ENCODE data around the gene GOT2. TPM values are rescaled to one million over a fixed set of nuclear protein-coding genes. Genes with fewer than 3 reads are reported as not detected.
A peak's percentile ranks its signal among the peaks of the same experiment; 100 is the strongest.
"Not testable (repeated sequence)": the region's sequence is repeated elsewhere in the genome, so short reads cannot be mapped to it uniquely, and the experiment has no call there.

Gene GOT2
- total RNA-seq, 4 donors from 2014 or later, result 37.3 to 134 (median 103) TPM

DNA sequence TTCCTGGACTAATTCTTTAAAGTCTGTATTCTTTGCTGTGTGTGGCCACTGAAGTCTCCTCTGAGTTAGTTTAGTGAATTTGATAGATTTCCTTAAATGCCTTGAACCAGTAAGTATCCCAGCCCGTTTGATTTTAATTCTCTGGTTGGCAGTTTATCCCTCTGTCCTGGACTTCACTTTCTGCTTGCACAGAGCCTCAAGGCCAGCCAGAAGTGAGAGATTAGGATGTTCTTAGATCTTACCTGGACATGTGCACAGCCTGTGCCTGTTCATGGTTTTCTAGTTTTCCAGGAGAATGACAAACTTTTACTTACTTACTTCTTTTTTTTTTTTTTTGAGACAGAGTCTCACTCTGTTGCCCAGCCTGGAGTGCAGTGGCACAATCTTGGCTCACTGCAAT is 38.7 kb downstream of the GOT2 start:
- TF ChIP-seq POLR2AphosphoS5 (IDR thresholded peaks at IDR 0.05) (no peak), CTCF (IDR thresholded peaks at IDR 0.05) (no peak), EP300 (IDR thresholded peaks at IDR 0.05) (no peak), POLR2A (IDR thresholded peaks at IDR 0.05) (no peak)
- no peak overlapping the region for H3K4me3 ChIP-seq

GRCh38 chr16:58692450-58692849 is 41.7 kb downstream of the GOT2 start:
- no peaks in the 10 kb centered on the region for H3K4me1 ChIP-seq
- no peak overlapping the region for H3K27ac ChIP-seq
- no peaks in the 10 kb centered on the region for H3K9me3 ChIP-seq
- no peak overlapping the region for H3K4me3 ChIP-seq
- no peaks in the 10 kb centered on the region for H3K36me3 ChIP-seq
- WGBS, 2 donors (ENCODE audit: low coverage in 1 of 2), result 78 to 100% methylated on average over 1 of the region's 1 CpG
- no peak for ATAC-seq
- TF ChIP-seq EP300 (IDR thresholded peaks at IDR 0.05), result no peak
- TF ChIP-seq POLR2AphosphoS5 (IDR thresholded peaks at IDR 0.05), result no peak
- TF ChIP-seq POLR2A (IDR thresholded peaks at IDR 0.05), result no peak
- no peak for TF ChIP-seq CTCF (IDR thresholded peaks at IDR 0.05)
- H3K27me3 ChIP-seq, result no peaks in the 10 kb centered on the region

More for the DNA sequence above, 38.7 kb downstream of the GOT2 start:
- 65% methylated on average over 1 of the region's 1 CpG; no CpG with 5 or more reads in 1 of the 2 donors for WGBS, 2 donors (ENCODE audit: low coverage in 1 of 2)
- no peaks in the 10 kb centered on the region for H3K36me3 ChIP-seq
- ATAC-seq, result no peak
- H3K27ac ChIP-seq, result no peak overlapping the region
- no peaks in the 10 kb centered on the region for H3K9me3 ChIP-seq
- peaks cover 0 to 7% (median 0%) of the 10 kb centered on the region in 3 donors for H3K4me1 ChIP-seq
- H3K27me3 ChIP-seq, result no peaks in the 10 kb centered on the region

DNA sequence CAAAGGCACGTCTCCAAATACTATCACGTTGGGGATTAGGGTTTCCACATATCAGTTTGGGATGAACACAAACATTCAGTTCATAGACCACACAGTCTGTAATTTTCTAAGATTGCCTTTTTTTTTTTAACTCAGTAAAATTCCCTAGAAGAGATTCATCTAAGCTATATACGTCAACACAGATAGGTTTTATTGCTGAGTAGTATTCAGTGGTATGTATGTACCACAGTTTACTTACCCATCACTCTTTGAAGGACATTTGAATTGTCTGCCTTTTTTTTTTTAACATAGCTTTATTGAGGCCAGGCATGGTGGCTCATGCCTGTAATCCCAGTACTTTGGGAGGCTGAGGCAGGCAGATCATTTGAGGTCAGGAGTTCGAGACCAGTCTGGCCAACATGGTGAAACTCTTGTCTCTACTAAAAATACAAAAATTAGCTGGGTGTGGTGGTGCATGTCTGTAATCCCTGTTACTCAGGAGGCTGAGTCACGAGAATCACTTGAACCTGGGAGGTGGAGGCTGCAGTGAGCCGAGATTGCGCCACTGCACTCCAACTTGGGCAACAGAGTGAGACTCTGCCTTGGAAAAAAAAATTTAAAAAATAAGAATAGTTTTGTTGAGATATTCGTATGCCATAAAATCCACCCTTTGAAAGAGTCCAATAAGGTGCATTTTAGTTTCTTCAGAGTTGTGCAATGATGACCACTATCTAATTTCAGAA is 47.0 kb downstream of the GOT2 start:
- H3K27ac ChIP-seq, ATAC-seq, H3K4me3 ChIP-seq, H3K27me3 ChIP-seq, H3K9me3 ChIP-seq, H3K36me3 ChIP-seq: not testable (repeated sequence)
- WGBS, 2 donors (ENCODE audit: low coverage in 1 of 2), result 77 to 82% methylated on average over 7 to 8 of the region's 8 CpGs
- peaks cover 0 to 28% (median 16%) of the 10 kb centered on the region in 3 donors for H3K4me1 ChIP-seq

- peaks cover 0 to 30% (median 16%) of the 10 kb centered on the region in 3 donors for H3K4me1 ChIP-seq
- 60 to 100% methylated on average over 1 to 2 of the region's 6 CpGs for WGBS, 2 donors (ENCODE audit: low coverage in 1 of 2)
- no peak for ATAC-seq
- H3K27me3 ChIP-seq, result no peaks in the 10 kb centered on the region
- no peaks in the 10 kb centered on the region for H3K9me3 ChIP-seq
- peak overlapping the region in 3 of 4 donors; percentile 83 to 85 (median 83) for H3K27ac ChIP-seq
- peak overlapping the region; percentile 91 to 94 for H3K4me3 ChIP-seq
- no peak for TF ChIP-seq POLR2AphosphoS5 (IDR thresholded peaks at IDR 0.05)
- peaks cover 0 to 17% of the 10 kb centered on the region in 2 donors for H3K36me3 ChIP-seq
Measured at GRCh38 chr16:58685084-58685449, 49.0 kb downstream of the GOT2 start.

GRCh38 chr16:58684354-58685083 is 49.6 kb downstream of the GOT2 start, which contains the start of gene SLC38A7:
TSS of gene SLC38A7 (minus strand) at chr16:58684770. CDS start at chr16:58680126, 4,644 bp downstream.
- TF ChIP-seq EP300 (IDR thresholded peaks at IDR 0.05) (no peak), CTCF (IDR thresholded peaks at IDR 0.05) (no peak), POLR2AphosphoS5 (IDR thresholded peaks at IDR 0.05) (peak; percentile 53), POLR2A (IDR thresholded peaks at IDR 0.05) (peak in 1 of 2 donors; percentile 33)
- Histone ChIP-seq H3K9me3 (no peaks in the 10 kb centered on the region), H3K36me3 (peaks cover 0 to 23% of the 10 kb centered on the region in 2 donors), H3K27ac (peak within 1 kb of the TSS; percentile 24 to 85 (median 83)), H3K27me3 (no peaks in the 10 kb centered on the region), H3K4me1 (peaks cover 0 to 30% (median 16%) of the 10 kb centered on the region in 3 donors), H3K4me3 (peak within 1 kb of the TSS; percentile 91 to 94)
- peak; percentile 93 for ATAC-seq
- 0% methylated on average over 3 of the region's 41 CpGs; no CpG with 5 or more reads in 1 of the 2 donors for WGBS, 2 donors (ENCODE audit: low coverage in 1 of 2)

All from gastroesophageal sphincter (tissue), 4 donors.